SK-N-SH treated with all-trans-retinoic acid at 6 μM for 48 hours (cell line): ENCODE results near the gene CAV3.

Experiments
- GLIS3 ChIP-seq: fragments of 250-450 bp; sonication (Bioruptor Pico); IDR thresholded peaks from 2 replicates; pipeline ENCODE4 v1.5.0; 2020; ENCODE audit warnings: mild to moderate bottlenecking, moderate library complexity
- OSR1 ChIP-seq: fragments of 250-450 bp; sonication (Bioruptor Pico); IDR thresholded peaks from 2 replicates; pipeline ENCODE4 v1.8.0; 2022; ENCODE audit warnings: moderate library complexity, mild to moderate bottlenecking, inconsistent platforms
- PPARA ChIP-seq: fragments of 250-450 bp; sonication (Bioruptor Pico); IDR thresholded peaks from 2 replicates; pipeline ENCODE4 v1.5.0; 2020; ENCODE audit warnings: mild to moderate bottlenecking, borderline replicate concordance
- ZNF8 ChIP-seq: fragments of 450-650 bp; formaldehyde crosslinking; IDR thresholded peaks from 2 replicates; pipeline ENCODE4 v1.5.0; 2020; ENCODE audit warnings: mild to moderate bottlenecking, moderate library complexity
- TF ChIP-seq, protein P1 (sequence below): fragments of 250-450 bp; sonication (Bioruptor Pico); IDR thresholded peaks from 2 replicates; pipeline ENCODE4 v1.8.0; 2020; ENCODE audit warnings: mild to moderate bottlenecking, moderate library complexity, borderline replicate concordance

GRCh38 chr3:8709287-8709686 is 24.3 kb upstream of the CAV3 start:
- no peak for TF ChIP-seq OSR1 (CRISPR knock-in tag)
- TF ChIP-seq, protein P1, sequence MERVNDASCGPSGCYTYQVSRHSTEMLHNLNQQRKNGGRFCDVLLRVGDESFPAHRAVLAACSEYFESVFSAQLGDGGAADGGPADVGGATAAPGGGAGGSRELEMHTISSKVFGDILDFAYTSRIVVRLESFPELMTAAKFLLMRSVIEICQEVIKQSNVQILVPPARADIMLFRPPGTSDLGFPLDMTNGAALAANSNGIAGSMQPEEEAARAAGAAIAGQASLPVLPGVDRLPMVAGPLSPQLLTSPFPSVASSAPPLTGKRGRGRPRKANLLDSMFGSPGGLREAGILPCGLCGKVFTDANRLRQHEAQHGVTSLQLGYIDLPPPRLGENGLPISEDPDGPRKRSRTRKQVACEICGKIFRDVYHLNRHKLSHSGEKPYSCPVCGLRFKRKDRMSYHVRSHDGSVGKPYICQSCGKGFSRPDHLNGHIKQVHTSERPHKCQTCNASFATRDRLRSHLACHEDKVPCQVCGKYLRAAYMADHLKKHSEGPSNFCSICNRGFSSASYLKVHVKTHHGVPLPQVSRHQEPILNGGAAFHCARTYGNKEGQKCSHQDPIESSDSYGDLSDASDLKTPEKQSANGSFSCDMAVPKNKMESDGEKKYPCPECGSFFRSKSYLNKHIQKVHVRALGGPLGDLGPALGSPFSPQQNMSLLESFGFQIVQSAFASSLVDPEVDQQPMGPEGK (CRISPR knock-in tag): no peak
- no peak for TF ChIP-seq GLIS3 (CRISPR knock-in tag)
- no peak for TF ChIP-seq ZNF8
- no peak for TF ChIP-seq PPARA (CRISPR knock-in tag)
